GM23338 (cell line): ENCODE results near the gene TMEM132D. TPM values are rescaled to one million over a fixed set of nuclear protein-coding genes. Genes with fewer than 3 reads are reported as not detected.

Experiments used
- ATAC-seq: fragments of 200-7000 bp; cut with Tn5 transposase; 3 replicates; pipeline ENCODE4 v1.9.1; 2020
- DNase-seq: peaks from one replicate; pipeline ENCODE4 v3.0.0-alpha.2; 2015; ENCODE audit warnings: low spot score
- H2AFZ ChIP-seq: fragments of 200-600 bp; sonication (generic); 2 replicates; pipeline ENCODE4 v1.8.0; 2016; ENCODE audit warnings: antibody characterized with exemption, mild to moderate bottlenecking, moderate library complexity
- H3F3A ChIP-seq: fragments of 200-600 bp; sonication (generic); replicated peaks from 2 replicates; pipeline ENCODE4 v1.8.0; 2017; ENCODE audit warnings: antibody characterized with exemption, mixed run types, low read depth
- H3K27ac ChIP-seq: fragments of 200-600 bp; sonication (generic); 2 replicates; pipeline ENCODE4 v1.6.1; 2016; ENCODE audit warnings: low read depth
- H3K27me3 ChIP-seq: fragments of 200-600 bp; sonication (generic); 2 replicates; pipeline ENCODE4 v1.8.0; 2016; ENCODE audit warnings: mild to moderate bottlenecking, mixed run types, moderate library complexity; ENCODE audit not compliant: insufficient read depth
- H3K36me3 ChIP-seq: fragments of 200-600 bp; sonication (generic); 2 replicates; pipeline ENCODE4 v1.8.0; 2016; ENCODE audit warnings: mild to moderate bottlenecking; ENCODE audit not compliant: insufficient read depth
- H3K4me1 ChIP-seq: fragments of 200-600 bp; sonication (generic); 2 replicates; pipeline ENCODE4 v1.8.0; 2016; ENCODE audit warnings: mild to moderate bottlenecking, moderate library complexity; ENCODE audit not compliant: insufficient read depth
- H3K4me2 ChIP-seq: fragments of 200-600 bp; sonication (generic); 2 replicates; pipeline ENCODE4 v1.7.1; 2017; ENCODE audit warnings: mixed run types
- H3K4me3 ChIP-seq: fragments of 200-600 bp; sonication (generic); 2 replicates; pipeline ENCODE4 v1.6.1; 2016; ENCODE audit warnings: mixed run types
- H3K79me2 ChIP-seq: fragments of 200-600 bp; sonication (generic); replicated peaks from 2 replicates; pipeline ENCODE4 v1.8.0; 2017; ENCODE audit warnings: mild to moderate bottlenecking; ENCODE audit not compliant: insufficient read depth
- H3K9me2 ChIP-seq: fragments of 200-600 bp; sonication (generic); 2 replicates; pipeline ENCODE4 v1.8.0; 2017; ENCODE audit not compliant: insufficient read depth
- H4K20me1 ChIP-seq: fragments of 200-600 bp; sonication (generic); replicated peaks from 2 replicates; pipeline ENCODE4 v1.8.0; 2017; ENCODE audit warnings: mild to moderate bottlenecking; ENCODE audit not compliant: insufficient read depth
- H3K27ac Mint-ChIP-seq: 2 replicates; pipeline ENCODE4 v1.8.0; 2020; ENCODE audit warnings: inconsistent platforms, mild to moderate bottlenecking, moderate library complexity, mixed read lengths
- H3K27me3 Mint-ChIP-seq: 3 replicates; pipeline ENCODE4 v1.8.0; 2022; ENCODE audit warnings: low read depth, mild to moderate bottlenecking, moderate library complexity, mixed read lengths, inconsistent platforms; ENCODE audit not compliant: insufficient read depth, poor library complexity
- H3K36me3 Mint-ChIP-seq: 3 replicates; pipeline ENCODE4 v1.8.0; 2021; ENCODE audit warnings: low read depth, mild to moderate bottlenecking, inconsistent platforms, moderate library complexity, mixed read lengths
- H3K4me1 Mint-ChIP-seq: 3 replicates; pipeline ENCODE4 v1.8.0; 2020; ENCODE audit warnings: mild to moderate bottlenecking, inconsistent platforms, mixed read lengths
- H3K4me3 Mint-ChIP-seq: 3 replicates; pipeline ENCODE4 v1.8.0; 2021; ENCODE audit warnings: moderate library complexity, mild to moderate bottlenecking, inconsistent platforms, mixed read lengths
- H3K9me3 Mint-ChIP-seq: 3 replicates; pipeline ENCODE4 v1.8.0; 2020; ENCODE audit warnings: moderate library complexity, mild to moderate bottlenecking, inconsistent platforms, mixed read lengths
- CREB1 ChIP-seq: fragments of 250-450 bp; sonication (Bioruptor Pico); IDR thresholded peaks from 2 replicates; pipeline ENCODE4 v1.5.0; 2020; ENCODE audit warnings: low read depth, mild to moderate bottlenecking, moderate library complexity
- CTCF ChIP-seq, 2 experiments: fragments of 200-600 bp in 1 of 2; sonication (generic) in 1 of 2; conservative IDR thresholded peaks; 2 replicates each; pipeline versions ENCODE4 v1.5.1 to v1.6.1; 2016 to 2017; ENCODE audit warnings: antibody characterized with exemption in 2 of 2, low read depth in 2 of 2, mild to moderate bottlenecking in 2 of 2, moderate library complexity in 1 of 2
- EZH2 ChIP-seq: fragments of 200-600 bp; sonication (generic); IDR thresholded peaks from one replicate; pipeline ENCODE4 v1.8.0; 2017; ENCODE audit warnings: antibody characterized with exemption, mild to moderate bottlenecking, low read depth; ENCODE audit not compliant: unreplicated experiment
- EZH2phosphoT487 ChIP-seq: fragments of 200-600 bp; sonication (generic); IDR thresholded peaks from one replicate; pipeline ENCODE4 v1.8.1; 2018; ENCODE audit warnings: antibody characterized with exemption; ENCODE audit not compliant: unreplicated experiment
- JUNB ChIP-seq: IDR thresholded peaks from one replicate; pipeline ENCODE4 v1.6.1; 2016; ENCODE audit warnings: antibody characterized with exemption; ENCODE audit not compliant: unreplicated experiment
- NANOG ChIP-seq: IDR thresholded peaks from 2 replicates; pipeline ENCODE4 v1.6.1; 2016; ENCODE audit warnings: antibody characterized with exemption, borderline replicate concordance
- POLR2AphosphoS5 ChIP-seq: IDR thresholded peaks from 2 replicates; pipeline ENCODE4 v1.6.1; 2016; ENCODE audit warnings: antibody characterized with exemption, low read depth
- REST ChIP-seq: IDR thresholded peaks from one replicate; pipeline ENCODE4 v1.6.1; 2018; ENCODE audit warnings: antibody characterized with exemption; ENCODE audit not compliant: unreplicated experiment
- STAT1 ChIP-seq: IDR thresholded peaks from one replicate; pipeline ENCODE4 v1.6.1; 2016; ENCODE audit warnings: antibody characterized with exemption; ENCODE audit not compliant: unreplicated experiment
- ZNF114 ChIP-seq: fragments of 250-450 bp; sonication (Bioruptor Pico); IDR thresholded peaks from 2 replicates; pipeline ENCODE4 v1.5.0; 2020; ENCODE audit warnings: mild to moderate bottlenecking, moderate library complexity
- ZNF331 ChIP-seq: fragments of 250-450 bp; sonication (Bioruptor Pico); IDR thresholded peaks from 2 replicates; pipeline ENCODE4 v1.5.0; 2020; ENCODE audit warnings: low read depth, mild to moderate bottlenecking, moderate library complexity
- ZNF462 ChIP-seq: fragments of 250-450 bp; sonication (Bioruptor Pico); IDR thresholded peaks from 2 replicates; pipeline ENCODE4 v1.5.0; 2020; ENCODE audit warnings: mild to moderate bottlenecking, moderate library complexity
- polyA plus RNA-seq: library from polyadenylated mRNA; unstranded; fragments of >200 nt; fragmentation: Nextera tagmentation; extraction: Ambion mirVana; gene quantifications from 2 replicates; pipeline ENCODE4 v1.2.1, GENCODE V29; 2016
- total RNA-seq: library from RNA; depleted of rRNA; stranded (reverse); fragments of >200 nt; shearing (Covaris generic); gene quantifications from 2 replicates; pipeline ENCODE4 v1.2.3, GENCODE V29; 2014

Gene TMEM132D
- total and polyA plus RNA-seq, 2 experiments from 2014 or later, result 0.44 to 5.3 TPM

- H3K27ac Mint-ChIP-seq, result no peak overlapping the region
Observed at GRCh38 chr12:129079719-129080118, 824.1 kb downstream of the TMEM132D start.

More at GRCh38 chr12:129079719-129080118, 824.1 kb downstream of the TMEM132D start:
- Mint-ChIP-seq H3K4me3 (no peak overlapping the region), H3K27me3 (peaks cover 1% of the 10 kb centered on the region), H3K36me3 (peaks cover 45% of the 10 kb centered on the region), H3K9me3 (peaks cover 99% of the 10 kb centered on the region), H3K4me1 (no peaks in the 10 kb centered on the region)
- no peaks in the 10 kb centered on the region for H3K4me1 ChIP-seq
- H2AFZ ChIP-seq, result no peak overlapping the region
- no peaks in the 10 kb centered on the region for H3F3A ChIP-seq
- H3K4me2 ChIP-seq, result no peak overlapping the region
- H3K9me2 ChIP-seq, result no peaks in the 10 kb centered on the region
- H3K27ac ChIP-seq, result no peak overlapping the region
- no peaks in the 10 kb centered on the region for H3K27me3 ChIP-seq
- no peak overlapping the region for H3K4me3 ChIP-seq
- TF ChIP-seq EZH2phosphoT487, result no peak
- TF ChIP-seq JUNB, result no peak
- TF ChIP-seq ZNF462 (CRISPR knock-in tag), result no peak
- no peak for TF ChIP-seq REST
- TF ChIP-seq STAT1, result no peak
- no peak for TF ChIP-seq ZNF331
- TF ChIP-seq CREB1 (CRISPR knock-in tag), result no peak
- no peak for TF ChIP-seq NANOG
- no peak for TF ChIP-seq CTCF (conservative IDR thresholded peaks at IDR 0.05; ENCODE audit: low read depth in 2 of 2)
- no peak for TF ChIP-seq EZH2
- TF ChIP-seq ZNF114, result no peak
- TF ChIP-seq POLR2AphosphoS5, result no peak
- no peaks in the 10 kb centered on the region for H3K79me2 ChIP-seq
- ATAC-seq (no peak), DNase-seq (no peak)
- H3K36me3 ChIP-seq, result no peaks in the 10 kb centered on the region
- no peaks in the 10 kb centered on the region for H4K20me1 ChIP-seq
